ENCODE data around the gene GFAP.
A peak's percentile ranks its signal among the peaks of the same experiment; 100 is the strongest.
"Not testable (repeated sequence)": the region's sequence is repeated elsewhere in the genome, so short reads cannot be mapped to it uniquely, and the experiment has no call there.

The GFAP gene

DNA sequence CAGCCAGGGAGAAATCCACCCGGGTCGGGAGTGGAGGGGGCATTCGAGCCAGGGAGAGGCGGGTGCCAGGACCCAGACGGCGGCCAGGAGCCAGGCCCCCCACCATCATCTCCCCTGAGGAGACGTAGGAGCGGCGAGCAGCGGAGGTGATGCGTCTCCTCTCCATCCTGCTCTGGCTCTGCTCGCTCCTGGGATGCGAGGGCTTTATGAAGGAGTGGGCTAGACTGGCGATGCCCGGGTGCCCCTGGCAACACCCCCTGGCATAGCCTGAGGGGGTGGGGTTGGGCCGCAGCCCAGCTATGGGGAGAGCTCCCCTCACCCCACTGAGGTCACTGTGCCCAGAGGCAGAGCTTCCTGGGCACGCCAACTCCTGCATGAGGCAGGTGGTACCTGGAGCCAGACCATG is at the start of gene GFAP:
GFAP (minus strand) TSS at position 180 of the 406 bp plus-strand sequence; CDS start at position 166, 14 bp downstream.
- no peak for DNase-seq

DNA sequence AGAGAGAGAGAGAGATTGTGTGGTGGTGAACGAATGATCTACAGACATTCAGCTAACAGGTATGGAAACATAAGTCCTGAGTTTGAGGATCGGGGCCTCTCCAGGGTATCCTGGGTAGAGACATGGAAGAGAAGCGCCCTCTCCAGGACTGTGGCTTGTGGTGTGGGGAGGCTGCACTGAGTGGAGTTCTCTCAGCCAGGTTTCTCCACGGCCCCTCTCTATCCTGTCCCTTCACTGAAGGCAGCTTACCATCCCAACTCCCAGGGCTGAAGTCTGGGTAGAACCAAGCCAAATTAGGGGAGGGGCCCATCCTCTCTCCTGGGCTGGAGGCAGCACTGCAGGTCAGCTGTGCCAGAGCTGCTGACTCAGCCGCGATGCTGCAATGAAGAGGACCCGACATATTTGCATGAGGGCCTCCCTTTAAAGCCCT is 46.6 kb upstream of the GFAP start:
- no peak for DNase-seq

DNA sequence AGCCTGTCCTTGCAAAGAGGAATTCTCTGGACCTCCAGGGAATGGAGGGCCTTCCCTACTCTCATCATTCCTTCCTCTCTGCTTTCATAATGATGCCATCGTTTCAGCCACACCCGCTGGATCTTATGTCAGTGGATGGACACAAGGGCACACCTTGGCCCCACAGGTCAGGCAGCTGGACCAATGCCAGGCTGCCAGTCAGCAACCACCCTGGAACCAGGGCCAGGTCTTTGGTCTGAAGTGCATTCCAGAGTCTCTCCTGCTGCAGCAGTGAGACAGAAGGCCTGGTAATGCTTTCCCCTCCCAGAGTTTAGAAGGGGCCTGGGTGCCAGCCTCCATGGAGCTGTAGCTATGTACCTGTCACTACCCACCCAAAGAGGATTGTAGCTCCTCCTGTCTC is 45.4 kb upstream of the GFAP start:
- DNase-seq, result no peak

DNA sequence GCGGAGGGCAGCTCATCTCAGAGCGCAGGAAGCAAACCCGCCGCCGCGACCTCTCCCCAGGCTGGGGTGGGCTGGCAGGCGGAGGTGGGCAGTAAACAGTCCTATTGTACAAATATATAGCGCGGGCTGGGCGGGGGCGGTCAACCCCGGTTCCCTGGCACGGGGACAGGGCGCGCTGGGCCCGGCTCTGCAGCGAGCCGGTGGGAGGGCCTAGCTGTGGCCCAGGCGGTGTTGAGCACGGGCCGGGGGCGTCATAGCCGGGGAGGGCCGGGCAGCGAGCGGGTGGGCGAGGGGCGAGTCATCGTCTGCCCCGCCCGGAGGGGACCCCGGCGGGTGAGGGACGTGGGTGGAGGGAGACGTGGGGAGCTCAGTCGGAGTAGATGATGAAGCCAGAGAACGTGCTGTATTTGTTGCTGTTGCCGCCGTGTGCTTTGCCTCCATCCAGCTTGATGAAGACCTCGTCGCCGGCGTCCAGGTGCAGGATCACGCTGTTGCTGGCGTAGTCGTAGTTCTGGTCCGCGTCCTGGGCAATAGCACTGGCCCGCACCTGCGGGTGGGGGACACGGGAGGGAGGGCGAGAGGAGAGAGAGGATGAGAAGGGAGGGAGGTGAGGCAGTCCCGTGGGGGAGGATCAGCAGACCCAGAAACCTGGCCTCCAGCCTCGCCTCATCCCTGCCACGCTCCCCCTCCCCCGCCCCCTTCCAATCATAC is 44.7 kb upstream of the GFAP start:
- DNase-seq, result no peak

DNA sequence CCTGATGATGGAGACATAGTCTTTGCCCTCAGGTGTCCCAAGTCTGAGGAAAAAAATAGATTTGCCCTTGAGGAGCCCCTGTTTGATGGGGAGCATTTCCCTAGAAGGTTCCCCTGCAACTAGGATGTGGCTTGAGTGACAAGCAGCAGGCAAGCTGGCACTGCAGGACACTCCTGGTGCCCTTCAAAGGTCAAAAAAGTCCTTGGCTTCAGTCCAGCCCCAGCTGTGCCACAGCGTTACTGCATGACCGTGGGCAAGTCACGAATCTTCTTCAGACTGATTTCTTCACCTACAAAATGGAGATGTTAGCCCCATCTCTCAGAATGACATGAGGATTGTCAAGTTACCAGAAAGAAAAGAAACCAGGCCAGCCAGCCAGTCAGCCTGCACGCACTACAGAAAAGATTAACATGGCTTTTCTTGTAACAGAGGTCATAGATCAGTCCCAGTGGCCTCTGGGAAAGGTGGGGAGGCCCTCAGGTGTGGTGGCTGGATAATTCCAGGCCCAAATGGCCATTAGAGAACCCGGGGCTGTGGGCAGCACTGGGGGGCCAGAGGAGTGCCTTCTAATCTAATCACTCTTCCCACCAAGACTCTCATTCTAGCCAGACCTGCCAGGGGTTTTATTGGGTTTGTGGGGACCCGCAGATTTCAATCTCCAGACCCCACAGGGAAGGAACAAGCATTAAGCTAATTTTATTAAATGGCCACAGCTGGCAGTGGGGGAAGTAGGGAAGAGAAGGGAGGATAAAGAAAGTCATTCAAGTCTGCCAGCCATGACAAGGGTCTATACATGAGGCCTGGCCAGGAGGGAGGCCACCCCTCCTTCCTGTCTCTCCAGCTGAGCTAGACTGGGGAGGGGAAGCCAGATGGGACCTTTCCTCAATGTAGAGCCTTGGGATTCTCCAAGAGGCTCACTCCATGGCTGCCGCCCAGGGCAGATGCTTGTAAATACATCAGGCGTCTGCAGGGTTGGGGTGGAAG is 42.0 kb upstream of the GFAP start:
- no peak for DNase-seq

DNA sequence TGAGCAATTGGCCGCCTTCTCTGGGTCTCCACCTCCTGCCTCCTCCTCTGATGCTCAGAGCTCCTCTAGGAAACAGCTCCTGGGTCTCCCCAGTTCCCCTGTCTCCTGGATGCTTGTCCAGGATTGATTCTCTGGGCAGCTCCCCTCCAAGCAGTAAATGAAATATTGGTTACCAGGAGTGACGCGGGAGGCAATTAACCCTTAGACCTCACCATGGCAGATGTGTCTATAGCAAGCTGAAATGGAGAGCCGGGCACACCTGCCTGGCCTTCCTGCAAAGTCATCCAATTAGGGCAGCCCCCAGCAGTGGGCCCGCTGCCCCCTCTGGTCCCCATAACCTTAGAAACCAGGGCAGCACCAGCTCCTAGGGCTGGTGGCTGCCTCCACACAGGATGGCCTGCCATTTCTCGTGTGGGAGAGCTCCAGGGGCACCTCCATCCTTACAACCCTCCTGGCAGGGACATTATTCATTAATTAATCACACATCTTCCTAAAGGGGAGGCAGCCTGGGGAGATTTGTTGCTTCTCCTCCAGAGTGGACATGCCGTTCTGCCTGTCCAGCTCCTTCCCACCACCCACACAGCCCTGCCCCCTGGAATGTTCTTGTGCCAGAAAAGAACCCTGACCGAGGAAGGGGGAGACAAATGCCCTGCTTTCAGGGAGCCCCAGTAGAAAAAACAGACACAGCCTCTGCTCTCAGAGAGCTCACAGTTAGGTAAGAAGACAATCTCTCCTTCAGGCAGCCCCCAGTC is 40.5 kb upstream of the GFAP start:
- no peak for DNase-seq

DNA sequence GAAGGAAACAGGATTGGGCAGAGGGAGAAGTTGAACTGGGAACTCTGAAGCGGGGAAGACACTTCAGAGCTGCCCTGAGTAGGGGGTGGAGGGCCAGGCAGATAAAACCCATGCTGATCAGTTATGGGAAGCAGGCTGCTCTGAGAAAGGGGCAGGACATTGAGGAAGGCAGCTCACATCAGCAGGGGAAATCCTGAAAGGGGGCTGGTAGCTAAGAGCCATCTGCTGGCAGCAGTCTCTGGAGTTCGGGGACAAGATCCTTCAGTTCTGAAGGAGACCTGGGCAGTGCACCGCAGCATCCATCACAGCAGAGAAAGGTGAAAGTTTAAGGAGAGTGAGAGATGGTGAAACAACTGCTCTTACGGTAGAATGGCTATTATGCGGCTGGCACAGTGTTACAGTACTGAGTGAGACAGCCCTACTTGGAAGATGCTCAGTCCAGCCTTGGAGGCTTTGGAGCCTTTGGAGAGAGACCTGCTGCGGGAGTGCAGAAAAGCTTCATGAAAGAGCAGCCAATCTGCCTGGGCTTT is 37.7 kb upstream of the GFAP start:
- DNase-seq, result no peak

DNA sequence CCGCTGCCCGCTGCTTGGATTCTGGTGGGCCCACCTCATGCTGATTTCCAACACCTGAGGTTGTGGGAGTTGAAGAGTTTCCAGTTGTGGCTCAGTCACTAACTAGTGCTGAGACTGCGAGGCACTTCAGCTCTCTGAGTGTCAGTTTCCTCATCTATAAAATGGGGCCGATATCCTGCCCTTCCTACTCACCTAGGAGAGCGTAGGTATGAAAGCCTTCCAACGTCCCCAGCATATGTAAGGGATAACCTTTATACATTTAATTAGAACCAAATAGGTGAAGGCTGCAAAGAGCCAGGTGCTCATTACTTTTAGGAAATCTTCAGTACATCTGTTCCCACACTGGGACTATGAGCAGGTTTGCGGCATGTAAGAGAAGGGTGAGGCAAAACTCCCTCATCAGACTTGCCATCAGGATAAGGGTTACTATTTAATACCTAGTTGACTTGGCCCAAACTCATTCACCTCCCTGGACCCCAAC is 33.1 kb upstream of the GFAP start:
- DNase-seq, result no peak

DNA sequence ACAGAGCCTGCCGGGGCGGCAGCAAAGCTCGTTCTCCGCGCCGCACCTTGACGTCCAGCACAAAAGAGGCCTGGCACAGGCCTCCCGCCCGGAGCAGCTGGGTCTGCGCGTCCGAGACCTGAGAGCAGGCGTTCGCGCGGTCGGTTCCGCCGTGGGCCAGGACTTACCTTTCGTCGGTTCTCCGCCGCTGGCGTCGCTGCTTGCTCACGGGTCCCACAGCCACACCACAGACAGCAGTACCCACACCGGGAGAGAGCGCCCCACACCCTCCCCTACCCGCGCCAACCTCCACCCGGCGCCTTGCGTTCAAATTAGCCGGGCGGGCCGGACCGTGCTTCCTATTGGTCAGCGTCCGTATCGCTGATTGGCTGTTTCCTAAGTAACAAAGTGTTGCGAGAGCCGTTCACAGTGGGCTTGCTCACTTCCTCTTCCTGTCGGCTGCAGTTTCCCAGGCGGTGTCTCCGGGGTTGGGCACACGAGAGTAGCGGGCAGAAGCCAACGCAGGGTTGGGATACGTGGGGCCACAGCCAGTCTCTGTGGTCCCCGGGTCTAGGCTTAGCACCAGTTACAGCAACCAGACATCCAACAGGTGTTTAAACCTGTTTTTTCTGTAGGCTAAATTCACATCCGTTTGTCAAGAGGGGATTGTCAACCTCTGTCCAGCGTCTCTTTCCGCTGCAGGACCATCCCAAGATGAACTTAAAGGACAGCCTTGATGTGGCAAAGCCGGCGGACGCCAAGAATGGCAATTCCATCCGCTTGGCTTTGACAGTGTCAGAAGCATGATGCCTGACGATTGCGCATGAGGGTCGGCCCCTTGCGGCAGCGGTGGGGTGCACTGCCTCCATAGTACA is 32.4 kb upstream of the GFAP start, which contains the start of gene KIF18B:
KIF18B (minus strand) TSS at position 313 of the 854 bp plus-strand sequence. CDS start 11,429 bp downstream, outside the sequence.
- peak; percentile 82 for DNase-seq

DNA sequence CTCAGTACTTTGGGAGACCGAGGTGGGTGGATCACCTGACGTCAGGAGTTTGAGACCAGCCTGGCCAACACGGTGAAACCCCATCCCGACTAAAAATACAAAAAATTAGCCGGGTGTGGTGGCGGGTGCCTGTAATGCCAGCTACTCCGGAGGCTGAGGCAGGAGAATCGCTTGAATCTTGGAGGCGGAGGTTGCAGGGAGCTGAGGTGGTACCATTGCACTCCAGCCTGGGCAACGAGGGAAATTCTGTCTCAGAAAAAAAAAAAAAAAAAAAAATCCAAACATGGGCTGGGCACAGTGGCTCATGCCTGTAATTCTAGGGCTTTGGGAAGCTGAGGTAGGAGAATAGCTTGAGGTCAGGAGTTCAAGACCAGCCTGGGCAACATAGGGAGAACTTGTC is 30.4 kb upstream of the GFAP start:
- not testable (repeated sequence) for DNase-seq

DNA sequence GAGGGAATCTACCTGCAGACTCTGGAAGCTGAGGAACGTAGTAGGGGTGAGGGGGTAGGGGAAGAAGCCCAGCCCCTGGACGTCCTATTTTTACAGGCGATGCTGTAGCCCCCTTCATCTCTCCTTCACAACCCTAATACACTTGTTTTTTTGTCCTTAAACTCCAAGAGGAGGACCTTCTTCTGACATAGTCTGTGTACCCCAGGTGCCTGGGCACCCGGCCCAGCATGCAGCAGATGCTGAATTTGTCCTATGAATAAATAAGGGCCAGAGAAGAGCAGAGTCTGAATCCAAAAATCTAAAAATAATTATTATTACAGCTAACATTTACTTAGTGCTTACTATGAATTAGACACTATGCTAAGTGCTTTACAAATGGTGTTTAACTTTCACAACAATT is 27.2 kb upstream of the GFAP start:
- DNase-seq, result no peak

DNA sequence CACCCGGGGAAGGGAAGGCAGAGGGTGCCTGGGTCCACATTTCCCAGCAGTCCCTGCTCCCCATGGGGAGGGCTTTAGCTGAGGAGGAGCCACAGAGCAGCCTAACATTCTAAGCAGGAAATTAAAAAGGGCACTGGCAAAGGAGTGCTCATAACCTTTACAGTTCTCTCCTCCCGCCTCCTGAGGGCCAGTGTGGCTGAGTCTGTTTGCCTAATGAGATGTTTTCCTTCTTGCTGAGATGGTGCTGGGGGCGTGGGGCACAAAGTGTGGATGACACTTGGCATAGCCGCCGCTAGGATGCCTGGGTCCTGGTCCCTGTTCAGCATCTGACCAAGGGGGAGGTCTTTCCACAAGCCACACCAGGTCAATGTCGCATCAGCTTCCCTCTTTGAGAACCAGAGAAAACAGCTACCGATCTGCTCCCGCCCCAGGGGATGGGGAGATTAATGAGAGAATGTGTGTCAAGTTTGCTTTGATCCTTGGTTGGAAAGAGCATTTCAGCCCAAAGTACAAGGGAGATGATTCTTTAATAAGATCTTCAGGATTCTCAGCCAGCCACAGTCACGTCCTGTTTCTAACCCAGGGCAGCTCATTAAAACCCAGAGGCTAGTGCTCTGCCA is 26.5 kb upstream of the GFAP start:
- DNase-seq, result no peak

DNA sequence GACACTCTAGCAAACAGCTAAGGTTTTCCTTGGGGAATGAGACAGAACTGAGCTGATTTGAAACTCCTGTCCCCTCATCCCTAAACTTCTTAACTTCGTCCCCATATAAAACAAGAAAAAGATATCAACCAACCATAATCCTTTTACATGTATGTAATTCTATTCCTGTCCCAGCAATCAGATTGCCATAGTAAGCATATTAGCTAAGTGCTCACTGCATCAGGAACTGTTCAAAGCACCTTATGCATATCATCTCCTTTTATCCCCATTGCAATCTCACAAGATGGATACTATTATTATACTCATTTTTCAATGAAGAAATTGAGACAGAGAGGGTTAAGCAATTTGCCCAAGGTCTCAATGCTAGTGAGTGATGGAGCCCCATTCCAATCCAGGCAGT is 25.5 kb upstream of the GFAP start:
- no peak for DNase-seq

DNA sequence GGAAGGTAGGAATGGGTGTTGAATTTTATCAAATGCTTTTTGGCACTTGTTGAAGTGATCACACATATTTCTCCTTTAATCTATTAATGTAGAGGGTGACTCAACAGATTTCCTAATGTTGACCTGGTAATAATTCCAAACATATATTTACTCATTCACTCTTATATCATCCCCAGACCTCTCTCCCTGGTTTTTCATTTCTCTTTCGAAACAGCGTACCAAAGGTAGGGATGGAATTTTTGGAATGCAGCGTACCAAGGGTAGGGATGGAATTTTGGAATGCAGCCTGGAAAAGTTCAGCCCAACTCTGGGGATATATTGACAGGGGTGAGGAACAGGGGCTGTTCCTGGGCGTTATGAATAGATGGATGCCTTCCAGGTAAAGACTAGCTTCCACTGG is 25.0 kb upstream of the GFAP start:
- DNase-seq, result no peak

DNA sequence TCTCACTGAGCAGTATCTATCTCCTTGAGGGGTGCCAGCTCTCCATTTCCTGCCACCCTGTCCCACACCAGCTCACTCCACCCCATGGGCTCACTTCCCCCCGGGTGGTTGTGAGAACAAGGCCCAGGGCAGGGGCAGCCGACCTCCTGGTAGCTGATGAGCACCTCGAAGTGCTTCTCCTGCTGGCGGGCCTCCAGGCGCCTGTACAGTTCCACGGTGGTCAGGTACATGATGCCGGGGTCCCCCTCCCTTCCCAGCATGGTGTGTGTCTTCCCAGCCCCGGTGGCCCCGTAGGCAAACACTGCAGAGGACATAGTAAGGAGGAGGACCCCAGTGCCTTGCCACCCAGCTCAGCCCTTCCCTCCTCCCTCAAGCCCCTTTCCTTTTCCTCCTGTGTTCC is 19.8 kb upstream of the GFAP start:
- no peak for DNase-seq

DNA sequence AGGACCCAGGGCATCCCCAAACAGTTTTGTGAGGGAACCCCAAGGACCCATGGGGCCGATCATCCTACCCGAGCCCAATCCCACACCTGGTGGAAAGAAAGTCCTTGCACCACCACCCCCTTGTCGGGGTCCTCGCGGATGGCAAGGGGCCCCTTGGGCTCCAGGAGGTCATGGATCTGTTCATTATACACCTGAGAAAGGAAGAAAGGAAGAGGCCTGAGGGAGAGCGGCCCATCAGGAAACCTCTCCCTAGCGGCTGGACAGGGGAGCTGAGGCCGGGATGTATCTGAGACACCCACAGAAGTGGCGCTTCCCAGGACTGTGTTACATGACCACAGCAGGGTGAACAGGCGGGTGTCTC is 19.4 kb upstream of the GFAP start:
- DNase-seq, result no peak

DNA sequence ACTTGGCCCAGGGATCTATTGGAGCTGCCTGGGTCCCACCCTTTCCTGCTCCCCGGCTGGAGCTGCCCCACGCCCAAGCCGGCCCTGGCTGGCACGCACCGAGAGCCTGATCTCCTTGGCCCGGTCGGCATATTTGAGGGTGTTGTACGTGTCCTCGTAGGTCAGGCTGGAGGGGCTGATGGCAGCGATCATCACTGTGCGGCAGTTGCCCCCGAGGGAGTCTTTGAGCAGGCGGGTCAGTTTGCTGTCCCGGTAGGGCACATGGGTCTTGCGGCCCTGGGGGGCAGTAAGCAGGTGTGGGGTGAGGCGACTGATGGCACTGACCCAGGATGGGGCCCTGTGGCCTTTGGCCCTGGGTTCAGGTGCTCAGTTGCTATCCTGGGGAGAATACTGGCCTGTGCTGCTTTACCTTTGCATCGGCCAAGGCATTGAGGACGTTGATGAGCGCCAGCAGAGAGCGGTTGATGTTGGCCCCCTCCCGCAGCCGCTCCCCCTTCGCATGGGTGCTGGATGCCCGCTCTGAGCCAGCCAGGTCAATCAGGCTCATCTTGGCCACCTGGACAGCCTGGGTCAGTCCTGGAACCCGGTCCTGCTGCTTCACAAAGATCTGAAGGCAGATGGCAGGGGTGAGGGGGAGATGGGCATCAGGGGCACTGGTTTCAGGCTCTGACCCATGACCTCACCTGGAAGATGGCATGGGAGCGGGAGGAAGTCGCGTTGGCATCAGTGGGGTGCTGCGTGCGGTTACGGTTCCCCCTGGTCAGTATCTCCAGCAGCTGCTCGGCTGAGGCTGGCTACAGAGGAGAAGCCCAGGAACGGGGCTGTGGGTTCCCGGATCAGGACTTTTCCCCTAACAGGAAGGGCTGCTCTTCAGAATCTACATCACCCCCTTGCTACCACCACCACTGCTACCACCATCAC is 18.8 kb upstream of the GFAP start:
- DNase-seq, result no peak

DNA sequence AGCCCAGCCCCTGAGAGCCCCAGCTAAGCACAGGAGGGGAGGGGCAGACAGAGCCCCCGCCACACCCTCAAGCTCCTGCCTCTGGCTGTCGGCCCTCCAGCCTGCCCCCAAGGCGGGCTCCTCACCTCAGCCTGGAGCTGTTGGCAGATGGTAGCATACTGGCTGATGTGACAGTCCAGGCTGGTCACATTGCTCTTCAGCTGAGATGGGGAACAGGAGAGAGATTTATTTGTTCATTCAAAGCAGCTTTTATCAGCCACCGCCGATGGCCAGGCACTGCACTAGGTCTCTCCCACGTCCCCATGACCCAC is 17.4 kb upstream of the GFAP start:
- DNase-seq, result no peak

DNA sequence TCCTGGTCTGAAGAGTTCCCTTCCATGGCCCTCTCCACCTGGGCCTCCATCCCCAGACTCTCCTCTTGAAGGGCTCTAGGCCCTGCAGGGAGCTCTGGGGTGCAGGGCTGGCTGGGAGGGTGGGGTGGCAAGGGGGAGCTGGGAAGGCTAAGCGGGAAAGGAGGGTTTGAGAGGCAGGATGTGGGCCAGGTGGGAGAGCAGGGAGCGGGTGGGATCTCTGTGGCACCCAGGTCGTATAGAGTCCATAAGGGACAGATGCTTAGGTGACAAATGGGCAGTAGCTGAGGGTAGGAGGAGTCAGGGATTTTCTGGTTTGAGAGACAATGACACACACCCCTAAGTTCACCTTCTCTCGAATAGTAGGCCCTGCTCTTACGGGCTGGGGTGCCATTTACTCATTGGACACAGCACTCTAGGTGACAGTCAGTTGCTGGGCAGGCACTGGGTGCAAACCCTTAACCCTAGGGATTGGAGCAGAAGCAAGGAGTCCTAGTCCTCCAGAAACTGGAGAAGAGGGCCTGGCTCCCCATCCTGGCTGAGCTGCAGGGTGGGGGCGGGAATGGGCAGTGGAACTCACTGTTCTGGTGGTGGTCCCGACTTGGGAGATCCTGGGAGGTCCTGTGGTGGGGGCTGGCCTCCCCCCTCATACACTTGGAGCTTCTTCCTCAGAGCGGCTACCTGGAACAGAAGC is 16.9 kb upstream of the GFAP start:
- no peak for DNase-seq

DNA sequence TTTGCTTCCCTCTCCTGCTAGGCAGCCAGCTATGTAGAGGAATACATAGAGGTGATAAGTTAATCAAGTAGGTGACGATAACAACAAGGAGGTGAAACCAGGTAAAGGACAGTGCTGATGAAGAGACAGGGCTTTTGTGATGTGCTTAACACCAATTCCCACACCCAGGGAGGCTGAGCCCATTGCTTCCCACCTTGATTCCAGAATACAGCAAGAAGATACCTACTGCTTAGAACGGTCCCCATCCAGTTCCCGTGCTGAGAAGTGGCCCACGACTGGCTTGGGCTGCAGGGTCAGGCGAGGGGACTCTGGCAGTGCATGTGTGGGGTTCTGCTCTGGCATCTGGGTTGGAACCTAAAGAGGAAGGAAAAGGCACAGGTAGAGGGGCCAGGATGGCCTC is 16.1 kb upstream of the GFAP start:
- DNase-seq, result no peak
